ENCODE measurements around the gene ZNF169.
"Not testable (repeated sequence)": the region's sequence is repeated elsewhere in the genome, so short reads cannot be mapped to it uniquely, and the experiment has no call there.

ZNF169 gene

GRCh38 chr9:94347451-94347850, 88.4 kb downstream of the ZNF169 start:
- not testable (repeated sequence) for DNase-seq (ENCODE audit: low read depth in 2 of 2)

GRCh38 chr9:94348754-94349153, 89.7 kb downstream of the ZNF169 start:
- not testable (repeated sequence) for DNase-seq (ENCODE audit: low read depth in 2 of 2)

Data from stimulated activated CD4-positive, alpha-beta T cell treated with anti-CD3 and anti-CD28 coated beads, Interleukin-1b, Interleukin-23, amount 100 ng/mL, for 4 hours (primary cell).